ENCODE results near the gene IL17RA.

IL17RA gene

GRCh38 chr22:17149076-17149815 is 64.4 kb downstream of the IL17RA start:
- no peak overlapping the region for H3K4me3 ChIP-seq (ENCODE audit: control insufficient read depth, low read depth, low read length)
- TF ChIP-seq CTCF (IDR thresholded peaks at IDR 0.05; ENCODE audit: control insufficient read depth, insufficient read depth, low read depth, low read length, missing control alignments): no peak
- DNase-seq (ENCODE audit: low read depth): no peak

GRCh38 chr22:17152340-17152739 is 67.5 kb downstream of the IL17RA start:
- H3K4me3 ChIP-seq (ENCODE audit: control insufficient read depth, low read depth, low read length): no peak overlapping the region
- TF ChIP-seq CTCF (IDR thresholded peaks at IDR 0.05; ENCODE audit: control insufficient read depth, insufficient read depth, low read depth, low read length, missing control alignments): no peak
- DNase-seq (ENCODE audit: low read depth): no peak

- no peak for DNase-seq (ENCODE audit: low read depth)
- no peak overlapping the region for H3K4me3 ChIP-seq (ENCODE audit: control insufficient read depth, low read depth, low read length)
- no peak for TF ChIP-seq CTCF (IDR thresholded peaks at IDR 0.05; ENCODE audit: control insufficient read depth, insufficient read depth, low read depth, low read length, missing control alignments)
Observed at GRCh38 chr22:17152971-17153370, 68.2 kb downstream of the IL17RA start.

- no peak overlapping the region for H3K4me3 ChIP-seq (ENCODE audit: control insufficient read depth, low read depth, low read length)
- no peak for DNase-seq (ENCODE audit: low read depth)
- TF ChIP-seq CTCF (IDR thresholded peaks at IDR 0.05; ENCODE audit: control insufficient read depth, insufficient read depth, low read depth, low read length, missing control alignments): no peak
Observed at GRCh38 chr22:17155941-17156340, 71.1 kb downstream of the IL17RA start.

- DNase-seq (ENCODE audit: low read depth): no peak
- no peak for TF ChIP-seq CTCF (IDR thresholded peaks at IDR 0.05; ENCODE audit: control insufficient read depth, insufficient read depth, low read depth, low read length, missing control alignments)
- H3K4me3 ChIP-seq (ENCODE audit: control insufficient read depth, low read depth, low read length): no peak overlapping the region
Observed at GRCh38 chr22:17157714-17158113, 72.9 kb downstream of the IL17RA start.

GRCh38 chr22:17158176-17158567 is 73.4 kb downstream of the IL17RA start:
- no peak for TF ChIP-seq CTCF (IDR thresholded peaks at IDR 0.05; ENCODE audit: control insufficient read depth, insufficient read depth, low read depth, low read length, missing control alignments)
- DNase-seq (ENCODE audit: low read depth): no peak
- H3K4me3 ChIP-seq (ENCODE audit: control insufficient read depth, low read depth, low read length): peak overlapping the region; percentile 57
